ENCODE results near the gene ASPSCR1. TPM values are rescaled to one million over a fixed set of nuclear protein-coding genes. Genes with fewer than 3 reads are reported as not detected.

ASPSCR1 gene
- total RNA-seq, 1 donor: 10.3 TPM

DNA sequence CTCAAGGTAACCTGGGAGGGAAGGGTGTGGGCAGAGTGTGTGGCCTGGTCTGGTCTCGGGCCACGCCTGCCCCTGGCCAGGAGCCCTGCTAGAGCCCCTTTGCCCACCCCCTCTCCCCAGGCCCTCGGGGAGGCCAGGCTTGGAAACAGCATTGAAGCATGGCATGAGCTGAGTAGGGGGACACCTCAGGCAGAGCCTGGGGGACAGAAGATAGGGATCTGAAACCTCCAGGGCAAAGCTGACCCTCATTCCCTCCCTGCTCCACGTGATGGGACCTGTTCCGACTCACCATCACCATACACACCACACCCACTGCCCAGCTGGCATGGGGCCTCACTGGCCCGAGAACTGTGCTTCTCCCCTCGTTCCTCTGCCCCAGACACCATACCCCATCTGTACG lies 71.7 kb downstream of the ASPSCR1 start:
- H3K4me1 ChIP-seq (ENCODE audit: insufficient read depth, low read length): peaks cover 21% of the 10 kb centered on the region
- H3K27me3 ChIP-seq (ENCODE audit: insufficient read depth, low read length): no peaks in the 10 kb centered on the region
- H3K4me3 ChIP-seq (ENCODE audit: low read length): no peak overlapping the region
- no peaks in the 10 kb centered on the region for H3K9me3 ChIP-seq (ENCODE audit: low read depth, low read length)

DNA sequence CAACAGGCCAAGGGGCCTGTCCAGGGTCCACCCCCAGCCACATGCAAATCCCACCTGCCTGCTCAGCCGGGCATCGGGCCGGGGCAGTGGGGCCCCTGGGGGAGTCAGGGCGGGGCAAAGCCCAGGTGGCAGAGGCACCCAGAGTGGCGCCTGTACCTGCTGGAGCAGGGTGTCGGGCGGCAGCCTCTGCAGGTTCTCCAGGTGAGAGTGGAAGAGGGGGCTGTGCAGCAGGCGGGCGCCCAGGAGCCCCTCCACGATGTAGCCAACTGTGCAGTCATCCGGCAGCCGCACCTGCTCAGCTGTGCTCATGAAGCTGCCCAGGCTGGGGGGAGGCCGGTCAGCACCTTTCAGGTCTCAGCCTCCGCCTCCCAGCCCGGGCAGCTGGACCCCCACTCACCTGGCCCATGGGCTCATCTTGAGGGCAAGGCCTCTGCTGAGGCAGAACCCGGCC lies 72.1 kb downstream of the ASPSCR1 start:
- Histone ChIP-seq H3K4me1 (ENCODE audit: insufficient read depth, low read length) (peaks cover 21% of the 10 kb centered on the region), H3K27me3 (ENCODE audit: insufficient read depth, low read length) (no peaks in the 10 kb centered on the region), H3K4me3 (ENCODE audit: low read length) (no peak overlapping the region), H3K9me3 (ENCODE audit: low read depth, low read length) (no peaks in the 10 kb centered on the region)

DNA sequence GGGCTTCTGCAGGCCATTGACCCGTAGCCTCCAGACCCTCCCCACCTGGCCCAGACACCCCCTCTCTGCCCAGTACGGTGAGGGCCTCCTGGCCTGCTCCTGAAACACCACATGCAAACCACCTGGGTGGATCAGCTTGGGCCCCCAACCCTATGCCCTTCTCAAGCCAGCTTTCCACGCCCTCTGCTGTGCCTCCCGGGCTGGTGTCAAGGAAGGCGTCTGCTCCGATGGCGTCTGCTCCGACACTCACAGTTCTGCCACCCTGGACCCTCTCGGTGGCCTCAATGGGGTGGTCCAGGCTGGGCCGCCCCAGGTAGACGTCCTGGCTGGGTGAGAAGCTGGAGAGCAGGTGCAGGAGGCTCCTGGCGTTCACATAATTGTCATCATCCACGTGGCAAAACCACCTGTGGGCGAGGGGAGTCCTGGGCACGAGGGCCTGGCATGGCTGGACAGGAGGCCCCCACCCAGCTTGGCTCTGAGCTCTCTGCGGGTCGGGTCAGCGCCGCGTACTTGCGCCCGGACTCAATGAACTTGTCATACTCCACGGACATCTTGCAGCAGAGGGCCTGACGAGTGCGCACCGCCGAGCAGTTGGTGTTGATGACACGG lies 72.8 kb downstream of the ASPSCR1 start:
- Histone ChIP-seq H3K9me3 (ENCODE audit: low read depth, low read length) (no peaks in the 10 kb centered on the region), H3K27me3 (ENCODE audit: insufficient read depth, low read length) (no peaks in the 10 kb centered on the region), H3K4me1 (ENCODE audit: insufficient read depth, low read length) (peaks cover 21% of the 10 kb centered on the region), H3K4me3 (ENCODE audit: low read length) (no peak overlapping the region)

DNA sequence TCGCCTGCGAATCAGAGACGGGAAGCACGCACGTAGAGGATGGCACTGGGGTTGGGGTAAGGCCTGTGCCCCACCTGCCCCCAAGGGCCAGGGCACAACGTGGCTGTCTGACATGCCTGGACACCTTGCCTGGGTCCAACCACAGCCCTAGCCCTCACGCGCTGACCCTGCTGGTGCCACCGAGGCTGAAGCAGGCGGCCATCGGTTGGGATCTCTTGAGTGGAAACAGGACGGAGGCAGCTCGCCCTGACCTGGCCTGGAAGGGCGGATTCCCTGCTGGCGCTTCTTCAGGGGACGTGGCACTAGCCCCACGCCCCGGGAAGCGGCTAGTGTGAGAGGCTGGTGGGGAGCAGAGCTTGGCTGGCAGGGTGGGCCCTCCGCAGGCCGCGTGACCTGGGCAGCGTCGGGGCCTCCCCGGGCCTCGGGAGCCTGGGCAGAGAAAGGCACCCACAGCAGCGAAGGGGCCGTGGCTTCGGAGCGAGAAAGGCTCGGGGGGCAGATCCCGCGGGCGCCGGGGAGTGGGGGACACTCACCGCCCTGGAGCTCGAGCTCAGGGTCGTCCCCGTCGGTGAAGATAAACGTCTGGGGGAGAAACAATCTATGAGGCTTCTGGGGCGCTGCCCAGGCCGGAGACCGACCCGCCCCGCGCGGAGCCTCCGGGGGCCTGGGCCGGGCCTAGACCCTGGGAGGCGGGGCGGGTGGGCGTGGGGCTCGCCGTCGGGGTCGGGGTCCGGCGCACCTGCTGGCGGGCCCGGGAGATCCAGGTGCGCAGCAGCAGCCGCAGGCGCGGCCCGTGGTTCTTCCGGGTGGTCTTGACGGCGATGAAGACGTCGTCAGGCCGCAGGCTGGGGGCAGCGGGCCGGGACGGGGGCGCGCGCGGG lies 73.6 kb downstream of the ASPSCR1 start:
- no peaks in the 10 kb centered on the region for H3K9me3 ChIP-seq (ENCODE audit: low read depth, low read length)
- peak overlapping the region; percentile 56 for H3K4me3 ChIP-seq (ENCODE audit: low read length)
- H3K4me1 ChIP-seq (ENCODE audit: insufficient read depth, low read length): peaks cover 21% of the 10 kb centered on the region
- no peaks in the 10 kb centered on the region for H3K27me3 ChIP-seq (ENCODE audit: insufficient read depth, low read length)

DNA sequence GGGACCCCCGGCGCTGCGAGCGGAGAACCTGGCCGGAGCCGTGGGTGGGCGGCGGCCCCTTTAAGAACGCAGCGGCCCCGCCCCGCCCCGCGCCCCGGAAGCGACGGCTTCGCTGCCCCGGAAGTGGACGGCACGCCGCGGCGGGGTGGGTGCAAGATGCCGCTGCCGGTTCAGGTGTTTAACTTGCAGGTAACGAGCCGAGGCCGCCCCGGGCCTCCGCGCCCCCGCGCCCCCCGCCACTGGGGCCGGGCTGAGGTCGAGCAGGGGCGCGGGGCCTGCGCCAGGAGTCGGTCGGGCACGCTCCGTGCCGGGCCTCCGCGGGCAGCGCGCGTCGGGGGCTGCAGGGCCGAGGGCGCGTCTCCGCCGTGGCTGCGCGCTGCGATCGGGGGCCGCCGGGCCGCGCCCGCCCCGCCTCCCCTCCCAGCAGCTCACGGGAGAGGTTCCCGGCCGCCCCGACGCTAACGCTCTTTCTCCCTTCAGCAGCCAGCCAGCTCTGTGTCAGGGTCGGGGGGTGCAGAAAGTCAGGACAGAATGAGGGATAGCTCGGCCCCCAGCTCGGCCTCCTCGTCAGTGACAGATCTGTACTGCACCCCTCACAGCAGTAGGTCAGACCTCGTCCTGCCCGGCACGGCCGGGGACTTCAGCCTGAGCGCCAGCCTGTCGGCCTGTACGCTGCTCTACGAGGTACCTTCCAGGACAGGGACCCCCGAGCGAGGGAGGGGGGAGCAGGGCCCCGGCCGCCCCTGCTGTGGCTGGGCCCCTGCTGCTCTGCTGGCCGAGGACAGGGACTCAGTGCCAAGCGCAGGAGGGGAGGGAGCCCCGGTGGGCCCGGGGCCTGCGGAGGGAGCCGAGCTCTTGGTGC lies 74.6 kb downstream of the ASPSCR1 start, which contains the start of the genes GPS1 and RFNG:
TSS of gene GPS1 (plus strand) at position 123 of the 862 bp plus-strand sequence. CDS start at position 157, 34 bp downstream.
TSS of gene RFNG (minus strand) at position 36 of the 862 bp plus-strand sequence. CDS start 45 bp downstream, outside the sequence.
- Histone ChIP-seq H3K4me1 (ENCODE audit: insufficient read depth, low read length) (peaks cover 21% of the 10 kb centered on the region), H3K4me3 (ENCODE audit: low read length) (peak within 1 kb of the TSS; percentile 56), H3K27me3 (ENCODE audit: insufficient read depth, low read length) (no peaks in the 10 kb centered on the region), H3K9me3 (ENCODE audit: low read depth, low read length) (no peaks in the 10 kb centered on the region)

DNA sequence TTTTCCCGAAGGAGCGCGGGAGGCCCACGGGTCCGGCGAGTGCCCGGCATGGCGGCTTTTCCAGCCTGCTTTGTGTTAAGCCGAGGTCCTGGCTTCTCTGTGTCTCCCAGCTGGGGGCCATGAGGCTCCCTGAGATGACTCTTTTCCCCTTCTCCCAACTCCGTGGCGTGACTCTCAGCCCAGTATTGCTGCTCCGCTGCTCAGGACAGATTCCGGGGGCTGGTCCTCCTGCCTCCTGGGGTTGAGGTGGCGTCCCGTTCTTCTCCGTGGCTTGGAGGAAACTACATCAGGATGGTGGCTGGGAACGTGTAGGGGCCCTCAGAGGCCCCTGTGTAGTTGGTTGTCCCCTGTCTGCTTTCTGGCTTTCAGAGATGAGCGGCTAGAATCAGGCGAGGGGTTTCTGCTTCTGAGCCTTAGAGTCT lies 75.2 kb downstream of the ASPSCR1 start:
- H3K9me3 ChIP-seq (ENCODE audit: low read depth, low read length): no peaks in the 10 kb centered on the region
- H3K4me1 ChIP-seq (ENCODE audit: insufficient read depth, low read length): peaks cover 21% of the 10 kb centered on the region
- no peaks in the 10 kb centered on the region for H3K27me3 ChIP-seq (ENCODE audit: insufficient read depth, low read length)
- H3K4me3 ChIP-seq (ENCODE audit: low read length): peak overlapping the region; percentile 56

DNA sequence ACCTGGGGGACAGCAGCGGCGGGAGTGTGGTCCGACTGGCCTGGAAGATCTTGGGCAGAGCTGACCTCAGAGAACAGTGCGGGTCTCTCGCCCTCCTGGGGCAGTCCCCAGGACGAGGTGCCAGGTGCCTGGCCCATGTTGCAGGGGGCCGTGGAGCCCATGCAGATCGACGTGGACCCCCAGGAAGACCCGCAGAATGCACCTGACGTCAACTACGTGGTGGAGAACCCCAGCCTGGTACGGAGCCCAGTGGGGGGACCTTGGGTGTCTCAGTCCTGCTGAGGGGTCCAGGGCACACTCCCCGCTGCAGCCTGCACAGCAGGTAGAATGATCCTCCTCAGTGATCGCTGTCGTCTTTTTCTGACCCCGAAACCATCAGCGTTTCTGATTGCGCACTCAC lies 75.7 kb downstream of the ASPSCR1 start:
- Histone ChIP-seq H3K4me3 (ENCODE audit: low read length) (no peak overlapping the region), H3K4me1 (ENCODE audit: insufficient read depth, low read length) (peaks cover 21% of the 10 kb centered on the region), H3K9me3 (ENCODE audit: low read depth, low read length) (no peaks in the 10 kb centered on the region), H3K27me3 (ENCODE audit: insufficient read depth, low read length) (no peaks in the 10 kb centered on the region)

DNA sequence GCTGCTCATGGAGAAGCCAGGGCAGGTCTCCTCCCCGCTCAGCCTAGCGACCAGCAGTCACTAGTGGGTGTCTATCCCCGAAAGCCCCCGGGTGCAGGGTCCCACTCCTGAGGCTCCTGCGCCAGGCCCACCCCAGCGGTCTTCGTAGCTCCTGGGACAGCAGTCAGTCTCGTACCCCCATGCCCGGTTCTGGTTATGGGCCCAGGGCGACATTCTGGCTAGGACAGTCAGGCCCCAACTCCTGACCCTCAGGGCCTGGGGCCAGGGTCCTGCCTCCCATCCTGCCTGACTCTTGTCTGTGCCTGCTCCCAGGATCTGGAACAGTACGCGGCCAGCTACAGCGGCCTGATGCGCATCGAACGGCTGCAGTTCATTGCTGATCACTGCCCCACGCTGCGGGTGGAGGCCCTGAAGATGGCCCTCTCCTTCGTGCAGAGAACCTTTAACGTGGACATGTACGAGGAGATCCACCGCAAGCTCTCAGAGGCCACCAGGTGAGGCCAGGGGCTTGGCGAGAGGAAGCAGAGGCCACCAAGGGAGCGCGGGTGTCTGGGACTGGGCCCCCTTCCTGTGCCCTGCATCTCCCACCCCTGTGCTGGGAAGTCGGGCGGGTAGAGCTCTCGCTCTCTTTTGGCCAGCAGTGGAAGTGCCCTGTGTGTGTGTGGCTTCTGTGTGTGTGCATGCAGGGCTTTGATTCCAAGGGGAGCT lies 76.3 kb downstream of the ASPSCR1 start:
- Histone ChIP-seq H3K4me1 (ENCODE audit: insufficient read depth, low read length) (peaks cover 21% of the 10 kb centered on the region), H3K27me3 (ENCODE audit: insufficient read depth, low read length) (no peaks in the 10 kb centered on the region), H3K9me3 (ENCODE audit: low read depth, low read length) (no peaks in the 10 kb centered on the region), H3K4me3 (ENCODE audit: low read length) (no peak overlapping the region)

DNA sequence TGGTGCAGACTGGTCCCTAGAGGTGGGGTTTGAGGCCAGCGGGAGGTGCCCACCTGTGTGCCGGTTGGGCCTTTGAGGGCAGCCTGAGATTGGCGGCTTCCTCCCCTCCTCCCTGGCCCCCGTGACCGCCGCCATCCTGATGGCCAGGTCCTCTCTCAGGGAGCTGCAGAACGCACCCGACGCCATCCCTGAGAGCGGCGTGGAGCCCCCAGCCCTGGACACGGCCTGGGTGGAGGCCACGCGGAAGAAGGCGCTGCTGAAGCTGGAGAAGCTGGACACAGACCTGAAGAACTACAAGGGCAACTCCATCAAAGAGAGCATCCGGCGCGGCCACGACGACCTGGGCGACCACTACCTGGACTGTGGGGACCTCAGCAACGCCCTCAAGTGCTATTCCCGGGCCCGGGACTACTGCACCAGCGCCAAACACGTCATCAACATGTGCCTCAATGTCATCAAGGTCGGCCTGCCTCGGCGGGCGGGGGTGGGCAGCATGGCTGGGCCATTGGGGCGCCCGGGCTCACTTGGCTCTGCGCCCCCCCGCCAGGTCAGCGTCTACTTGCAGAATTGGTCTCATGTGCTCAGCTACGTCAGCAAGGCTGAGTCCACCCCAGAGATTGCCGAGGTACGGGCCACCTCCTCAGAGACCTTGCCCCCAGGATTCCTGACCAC lies 77.1 kb downstream of the ASPSCR1 start:
- H3K4me1 ChIP-seq (ENCODE audit: insufficient read depth, low read length): peaks cover 21% of the 10 kb centered on the region
- no peaks in the 10 kb centered on the region for H3K9me3 ChIP-seq (ENCODE audit: low read depth, low read length)
- H3K4me3 ChIP-seq (ENCODE audit: low read length): no peak overlapping the region
- no peaks in the 10 kb centered on the region for H3K27me3 ChIP-seq (ENCODE audit: insufficient read depth, low read length)

DNA sequence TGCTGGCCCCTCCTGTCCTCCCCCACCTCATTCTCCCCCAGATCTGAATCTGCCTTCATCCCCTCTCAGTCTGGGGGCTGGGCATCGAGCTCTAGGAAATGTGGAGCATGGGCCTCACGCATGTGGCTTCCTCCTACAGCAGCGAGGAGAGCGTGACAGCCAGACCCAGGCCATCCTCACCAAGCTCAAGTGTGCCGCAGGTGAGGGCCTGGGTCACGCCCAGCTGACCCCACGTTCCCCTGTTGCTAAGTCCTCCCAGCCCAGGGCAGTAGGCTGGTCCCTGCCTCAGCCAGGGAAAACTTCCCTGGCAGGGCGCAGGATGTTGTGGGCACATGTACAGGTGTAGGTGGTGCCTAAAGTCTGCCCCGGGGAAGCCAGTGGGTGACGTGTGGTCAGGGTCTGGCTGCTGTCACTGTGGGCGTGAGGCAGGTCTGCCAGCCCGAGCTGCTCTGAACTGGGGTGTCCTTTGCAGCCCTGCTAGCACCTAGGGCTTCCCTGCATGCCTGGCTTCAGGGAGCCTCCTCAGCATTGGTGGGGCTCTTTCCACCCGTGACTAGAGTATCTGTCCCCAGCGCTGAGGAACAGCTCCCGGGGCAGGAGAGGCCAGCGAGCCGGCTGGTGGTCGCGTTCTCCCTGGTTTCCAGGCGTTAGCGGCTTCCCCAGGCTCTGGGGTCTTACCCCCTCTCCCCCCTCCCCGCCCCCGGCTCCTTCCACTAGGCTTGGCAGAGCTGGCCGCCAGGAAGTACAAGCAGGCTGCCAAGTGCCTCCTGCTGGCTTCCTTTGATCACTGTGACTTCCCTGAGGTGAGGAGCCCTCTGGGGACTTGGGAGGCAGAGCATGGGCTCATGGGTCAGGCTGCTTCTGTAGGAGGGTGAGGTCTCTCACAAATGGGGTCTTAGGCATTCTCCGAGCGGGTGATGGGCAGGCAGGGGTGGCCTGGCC lies 77.9 kb downstream of the ASPSCR1 start:
- no peaks in the 10 kb centered on the region for H3K9me3 ChIP-seq (ENCODE audit: low read depth, low read length)
- H3K27me3 ChIP-seq (ENCODE audit: insufficient read depth, low read length): no peaks in the 10 kb centered on the region
- peaks cover 21% of the 10 kb centered on the region for H3K4me1 ChIP-seq (ENCODE audit: insufficient read depth, low read length)
- no peak overlapping the region for H3K4me3 ChIP-seq (ENCODE audit: low read length)

DNA sequence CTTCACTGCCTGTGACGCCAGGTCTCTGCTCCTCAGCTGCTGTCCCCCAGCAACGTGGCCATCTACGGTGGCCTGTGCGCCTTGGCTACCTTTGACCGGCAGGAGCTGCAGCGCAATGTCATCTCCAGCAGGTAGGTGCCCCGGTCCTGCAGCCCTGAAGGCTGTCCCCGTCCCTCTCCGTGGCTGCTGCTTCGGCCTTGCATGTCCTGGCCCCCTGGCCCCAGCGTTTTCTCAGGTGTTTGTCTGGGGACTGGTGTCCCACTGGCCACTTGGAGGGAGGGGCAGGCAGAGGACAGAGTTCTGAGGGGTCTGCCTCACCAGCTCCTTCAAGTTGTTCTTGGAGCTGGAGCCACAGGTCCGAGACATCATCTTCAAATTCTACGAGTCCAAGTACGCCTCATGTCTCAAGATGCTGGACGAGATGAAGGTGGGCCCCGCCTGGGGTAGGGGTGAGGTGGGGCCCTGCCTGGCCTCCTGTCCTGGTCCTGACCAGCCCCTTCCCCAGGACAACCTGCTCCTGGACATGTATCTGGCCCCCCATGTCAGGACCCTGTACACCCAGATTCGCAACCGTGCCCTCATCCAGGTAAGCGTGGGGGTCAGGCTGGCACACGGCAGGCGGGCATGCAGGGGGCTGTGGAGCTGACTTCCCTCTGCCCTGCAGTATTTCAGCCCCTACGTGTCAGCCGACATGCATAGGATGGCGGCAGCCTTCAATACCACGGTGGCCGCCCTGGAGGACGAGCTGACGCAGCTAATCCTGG lies 78.7 kb downstream of the ASPSCR1 start:
- no peaks in the 10 kb centered on the region for H3K27me3 ChIP-seq (ENCODE audit: insufficient read depth, low read length)
- H3K4me3 ChIP-seq (ENCODE audit: low read length): no peak overlapping the region
- H3K9me3 ChIP-seq (ENCODE audit: low read depth, low read length): no peaks in the 10 kb centered on the region
- peaks cover 13% of the 10 kb centered on the region for H3K4me1 ChIP-seq (ENCODE audit: insufficient read depth, low read length)

DNA sequence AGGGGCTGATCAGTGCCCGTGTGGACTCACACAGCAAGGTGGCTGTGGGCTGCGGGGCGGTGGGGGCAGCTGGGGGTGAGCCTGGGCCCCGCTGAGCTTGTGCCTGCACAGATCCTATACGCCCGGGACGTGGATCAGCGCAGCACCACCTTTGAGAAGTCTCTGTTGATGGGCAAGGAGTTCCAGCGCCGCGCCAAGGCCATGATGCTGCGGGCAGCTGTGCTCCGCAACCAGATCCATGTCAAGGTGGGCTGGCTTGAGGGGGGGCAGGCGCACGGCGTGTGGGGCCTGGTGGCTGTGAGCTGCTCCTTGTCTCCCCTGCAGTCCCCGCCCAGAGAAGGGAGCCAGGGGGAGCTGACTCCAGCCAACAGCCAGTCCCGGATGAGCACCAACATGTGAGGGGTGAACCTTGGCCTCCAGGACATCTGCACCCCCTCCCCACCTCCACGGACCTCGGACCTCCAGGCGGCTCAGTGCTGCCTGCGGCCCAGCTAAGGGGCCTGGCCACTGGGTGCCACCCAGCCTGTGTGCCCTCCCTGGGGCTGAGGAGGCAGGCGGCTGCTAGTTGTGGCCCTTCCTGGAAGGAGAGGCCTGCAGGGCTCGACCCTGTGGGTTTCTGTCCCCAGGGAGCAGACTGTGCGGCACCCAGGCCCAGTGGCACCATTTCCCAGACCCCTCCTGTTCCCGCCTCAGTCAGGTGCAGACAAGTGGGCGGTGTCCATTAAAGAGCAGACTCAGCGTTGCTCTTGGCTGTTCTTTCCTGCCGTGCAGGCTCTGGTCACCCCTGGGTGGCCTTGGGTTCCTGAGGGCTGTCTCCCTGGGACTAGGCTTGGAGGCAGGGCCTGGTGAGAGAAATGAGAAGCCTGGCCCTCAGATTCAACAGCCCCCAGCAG lies 79.5 kb downstream of the ASPSCR1 start:
- no peak overlapping the region for H3K4me3 ChIP-seq (ENCODE audit: low read length)
- H3K27me3 ChIP-seq (ENCODE audit: insufficient read depth, low read length): no peaks in the 10 kb centered on the region
- peaks cover 13% of the 10 kb centered on the region for H3K4me1 ChIP-seq (ENCODE audit: insufficient read depth, low read length)
- H3K9me3 ChIP-seq (ENCODE audit: low read depth, low read length): no peaks in the 10 kb centered on the region

Measured in mononuclear cell (primary cell).